HG03378 (cell line): ENCODE data around the gene PDZRN4.

Experiments
- ATAC-seq: cut with Tn5 transposase; IDR thresholded peaks from one replicate; pipeline ENCODE4 v1.9.1; 2021; ENCODE audit warnings: mild to moderate bottlenecking, moderate library complexity; ENCODE audit not compliant: unreplicated experiment

PDZRN4 gene

GRCh38 chr12:41348198-41348597 lies 160.1 kb downstream of the PDZRN4 start:
- no peak for ATAC-seq

- ATAC-seq = no peak
These were observed 168.1 kb downstream of the PDZRN4 start for GRCh38 chr12:41356181-41356580.

GRCh38 chr12:41361738-41362137 lies 173.6 kb downstream of the PDZRN4 start:
- ATAC-seq = no peak

DNA sequence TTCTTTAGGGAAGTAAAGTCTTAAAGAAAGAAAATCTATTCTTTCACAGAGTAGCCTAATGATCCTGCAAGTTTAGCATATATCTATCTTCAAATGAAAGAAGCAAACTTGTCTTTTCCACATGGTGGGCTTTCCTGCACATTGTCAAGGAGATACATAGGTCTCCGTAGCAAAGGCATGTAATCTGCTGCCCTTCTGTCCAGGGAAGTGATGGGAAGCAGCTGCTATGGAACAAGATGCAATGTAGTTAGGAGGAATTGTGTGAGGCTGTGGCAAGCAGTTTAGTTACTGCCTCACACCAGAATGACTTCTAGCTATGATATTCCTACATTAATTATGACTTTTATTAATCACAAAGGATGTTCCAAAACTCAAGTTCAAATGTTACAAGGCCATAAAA lies 174.4 kb downstream of the PDZRN4 start:
- ATAC-seq = no peak

- no peak for ATAC-seq
These were observed 174.8 kb downstream of the PDZRN4 start for GRCh38 chr12:41362931-41363330.

DNA sequence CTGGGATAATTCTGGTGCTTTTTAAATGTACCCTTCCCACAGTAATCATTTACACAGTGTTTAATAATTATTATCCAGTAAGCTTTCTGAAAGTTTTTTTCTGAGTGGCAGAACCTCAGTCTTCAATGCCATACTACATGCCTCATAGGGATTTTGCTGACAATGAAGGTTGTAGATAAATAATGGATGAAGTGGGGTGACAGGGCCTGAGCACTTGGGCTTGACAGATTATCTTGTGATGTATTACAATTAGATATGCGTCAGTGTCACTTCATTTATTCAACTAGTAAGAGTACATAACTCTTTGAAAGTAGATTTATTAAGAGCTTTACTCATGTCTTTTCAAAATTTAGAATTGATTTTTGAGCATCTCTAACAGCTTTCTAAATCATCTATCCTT lies 176.1 kb downstream of the PDZRN4 start:
- ATAC-seq = no peak

DNA sequence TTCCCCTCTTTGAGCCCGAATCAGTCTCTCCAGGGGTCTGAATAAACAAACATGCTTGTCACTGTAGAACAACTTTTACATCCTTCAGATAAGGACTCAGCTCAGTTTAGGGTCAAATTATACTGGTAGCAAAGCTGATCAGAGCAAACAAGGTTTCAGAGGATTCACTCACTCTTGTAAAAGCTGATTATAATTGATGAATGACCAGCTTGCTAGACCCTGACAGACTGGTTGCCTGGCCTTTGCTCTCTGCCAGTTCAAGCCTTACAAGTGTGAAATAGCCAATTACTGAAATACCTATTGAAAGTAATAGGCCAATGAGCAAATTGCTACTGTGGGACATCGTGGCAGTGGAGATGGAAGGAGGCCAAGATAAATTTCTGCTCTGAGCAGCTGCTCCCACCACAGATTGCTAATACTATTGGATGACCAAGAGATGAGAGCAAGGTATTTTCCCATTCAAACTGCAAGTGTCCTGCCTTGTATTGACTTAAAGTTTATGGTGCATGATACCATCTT lies 177.6 kb downstream of the PDZRN4 start:
- no peak for ATAC-seq

GRCh38 chr12:41367726-41368405 lies 179.7 kb downstream of the PDZRN4 start:
- no peak for ATAC-seq

DNA sequence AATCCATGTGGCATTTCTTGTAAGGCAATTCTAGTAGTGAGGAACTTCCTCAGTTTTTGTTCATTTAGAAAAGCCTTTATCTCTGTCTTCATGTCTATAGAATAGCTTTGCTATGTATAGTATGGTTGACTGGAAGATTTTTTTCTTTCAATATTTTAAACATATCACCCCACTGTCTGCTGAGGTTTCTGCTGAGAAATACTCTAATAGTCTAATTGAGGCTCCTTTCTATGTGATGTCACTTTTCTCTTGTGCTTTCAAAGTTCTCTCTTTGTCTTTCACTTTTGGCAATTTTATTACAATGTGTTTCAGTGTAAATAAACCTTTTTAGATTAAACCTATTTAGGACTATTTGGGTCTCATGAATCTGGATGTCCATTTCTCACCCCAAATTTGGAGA lies 192.8 kb downstream of the PDZRN4 start:
- ATAC-seq = no peak

DNA sequence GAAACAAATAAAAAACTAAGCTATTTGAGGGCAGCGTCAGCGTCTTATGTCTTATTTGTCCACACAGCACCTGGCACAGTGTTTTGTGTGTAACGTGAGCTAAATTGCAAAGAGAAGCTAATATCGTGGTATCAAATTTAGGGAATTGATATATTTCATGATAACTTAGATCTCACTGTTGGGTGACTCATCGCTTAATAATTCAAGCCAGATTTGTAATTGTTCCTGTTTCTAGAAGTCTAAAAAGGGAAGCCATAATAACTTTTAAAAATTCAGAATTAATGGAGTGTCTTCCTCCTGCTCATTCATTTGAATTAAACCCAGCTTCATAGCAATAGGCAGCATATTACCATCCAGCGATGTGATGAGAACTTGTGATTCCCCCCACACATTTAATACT lies 214.7 kb downstream of the PDZRN4 start:
- no peak for ATAC-seq

DNA sequence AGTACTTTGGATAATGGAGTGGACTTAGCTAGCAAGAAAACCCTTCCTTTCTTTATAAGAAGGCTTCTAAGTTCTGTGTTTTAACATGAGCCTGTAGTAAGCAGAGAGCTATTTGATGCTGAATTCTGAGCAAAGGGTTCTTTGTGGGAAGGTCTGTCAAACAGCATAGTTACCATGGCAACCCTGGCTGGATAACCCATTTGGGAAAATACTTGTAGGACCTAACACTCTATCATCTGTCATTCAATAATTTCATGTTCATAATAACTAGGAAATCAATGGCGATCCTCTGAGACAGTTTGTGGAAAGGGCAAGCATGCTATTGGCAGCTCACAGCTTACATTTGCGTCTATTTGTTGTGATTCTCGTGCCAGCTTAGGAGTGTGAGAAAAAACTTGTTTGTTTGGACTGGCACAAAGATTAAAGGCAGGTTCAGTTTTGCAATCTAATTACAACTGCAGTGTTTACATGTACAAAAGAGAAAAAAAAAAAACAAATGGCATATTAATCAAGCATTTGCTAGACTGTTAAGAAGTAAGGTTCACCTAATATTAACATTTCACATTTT lies 219.2 kb downstream of the PDZRN4 start:
- no peak for ATAC-seq

GRCh38 chr12:41409628-41410027 lies 221.5 kb downstream of the PDZRN4 start:
- no peak for ATAC-seq

DNA sequence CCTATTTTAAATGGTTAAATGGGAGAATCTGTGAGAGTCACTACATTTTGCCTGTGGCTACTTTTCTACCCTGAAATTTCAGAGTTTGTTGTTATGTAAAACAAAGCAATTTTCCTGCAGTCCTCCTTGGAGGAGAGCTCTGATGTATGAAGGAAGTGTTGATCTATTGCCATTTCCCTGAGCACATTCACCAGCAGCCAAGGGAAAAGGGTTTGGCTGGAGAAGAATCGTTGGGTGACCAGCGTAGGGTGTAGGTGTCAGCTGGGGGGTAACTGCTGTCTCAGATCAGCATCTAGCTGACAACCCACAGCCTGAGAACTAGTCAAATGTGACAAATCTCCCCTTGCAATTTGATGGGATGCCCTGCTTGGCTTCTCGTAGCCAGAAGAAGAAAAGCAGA lies 230.5 kb downstream of the PDZRN4 start:
- ATAC-seq = no peak

- no peak for ATAC-seq
These were observed 231.2 kb downstream of the PDZRN4 start for GRCh38 chr12:41419131-41419893.

DNA sequence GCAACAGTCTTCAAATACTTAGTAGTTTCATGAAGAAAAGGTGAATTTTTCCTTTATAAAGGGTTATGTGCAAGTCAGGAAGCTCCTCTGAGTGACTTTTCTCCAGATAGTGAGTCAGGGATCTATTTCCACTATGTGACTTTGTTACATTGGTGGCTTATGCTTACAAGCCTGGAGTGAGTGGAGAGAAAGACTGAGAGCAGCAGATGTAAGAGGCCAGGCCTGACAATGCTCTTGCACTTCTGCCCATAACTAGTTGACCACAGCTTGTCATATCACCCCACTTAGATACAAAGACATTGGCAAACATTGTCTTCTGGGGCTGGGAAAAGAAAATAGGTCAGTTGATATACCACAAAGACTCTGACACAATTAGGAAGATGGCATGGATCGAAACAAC lies 236.5 kb downstream of the PDZRN4 start:
- ATAC-seq = no peak

- no peak for ATAC-seq
These were observed 245.3 kb downstream of the PDZRN4 start for GRCh38 chr12:41433460-41433859.

DNA sequence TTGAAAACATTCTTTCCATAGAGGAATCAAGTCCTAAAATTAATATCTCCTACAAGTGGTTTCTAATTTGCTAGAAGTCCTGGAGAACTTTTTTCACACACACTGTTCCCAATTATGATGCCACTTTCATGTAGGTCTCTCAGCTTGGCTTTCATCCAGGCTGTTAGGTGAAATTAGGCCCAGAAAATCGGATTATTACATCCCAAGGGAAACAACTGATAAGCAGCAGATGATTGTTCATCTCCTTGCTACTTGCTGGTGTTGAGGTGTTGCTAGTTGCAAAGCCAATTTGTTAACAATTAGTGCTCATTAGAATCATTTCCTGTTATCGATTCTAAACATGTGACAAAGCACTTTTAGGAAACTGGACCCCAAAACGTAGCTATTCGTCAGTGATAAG lies 248.0 kb downstream of the PDZRN4 start:
- no peak for ATAC-seq

DNA sequence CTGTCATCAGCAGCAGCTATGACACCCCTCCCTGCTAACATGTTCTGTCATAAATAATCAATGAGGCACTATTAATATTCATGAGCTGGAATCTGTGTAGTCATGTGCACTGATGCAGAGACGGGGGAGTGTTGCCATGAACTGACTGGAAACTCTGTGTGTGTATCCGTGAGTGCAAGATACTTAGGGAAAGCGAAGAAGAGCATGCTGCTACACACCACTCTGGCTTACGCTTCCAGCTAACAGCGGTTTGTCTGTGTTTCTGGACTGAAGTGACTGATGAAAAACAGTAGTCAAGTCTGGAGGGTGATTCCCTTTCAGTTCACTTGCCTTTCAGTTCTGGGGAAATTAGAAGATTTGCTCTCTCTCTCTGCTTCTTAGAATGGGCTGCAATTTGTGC lies 249.4 kb downstream of the PDZRN4 start:
- ATAC-seq = no peak

GRCh38 chr12:41438854-41439541 lies 250.9 kb downstream of the PDZRN4 start:
- ATAC-seq = no peak

- ATAC-seq = no peak
These were observed 251.7 kb downstream of the PDZRN4 start for GRCh38 chr12:41439801-41440200.

- ATAC-seq = no peak
These were observed 253.1 kb downstream of the PDZRN4 start for GRCh38 chr12:41441180-41441579.
